Right atrium auricular region (tissue), 2 donors: ENCODE measurements around the gene MSRB3. TPM values are rescaled to one million over a fixed set of nuclear protein-coding genes. Genes with fewer than 3 reads are reported as not detected.

Source experiments
- DNase-seq: peaks from one replicate; pipeline ENCODE4 v3.0.0-alpha.2; 2019; ENCODE audit warnings: low spot score
- H3K27ac ChIP-seq, 2 donors: fragments of 200-600 bp; sonication (generic); 1 replicate in 1 of 2; 2 replicates in 1 of 2; pipeline ENCODE4 v1.5.1; 2016 to 2019
- H3K27me3 ChIP-seq, 2 donors: fragments of 200-600 bp; sonication (generic); one replicate each; pipeline versions ENCODE4 v1.5.1 to v1.6.0; 2017 to 2019
- H3K36me3 ChIP-seq: fragments of 200-600 bp; sonication (generic); one replicate; pipeline ENCODE4 v1.5.1; 2016
- H3K4me1 ChIP-seq, 2 donors: fragments of 200-600 bp; sonication (generic); one replicate each; pipeline versions ENCODE4 v1.5.1 to v1.6.0; 2017 to 2019
- H3K4me3 ChIP-seq, 2 donors: fragments of 200-600 bp; sonication (generic); 1 replicate in 1 of 2; 2 replicates in 1 of 2; pipeline ENCODE4 v1.5.1; 2017 to 2019; ENCODE audit warnings: mild to moderate bottlenecking in 1 of 2, moderate library complexity in 1 of 2
- H3K9me3 ChIP-seq, 2 donors: fragments of 200-600 bp; sonication (generic); one replicate each; pipeline ENCODE4 v1.5.1; 2019
- total RNA-seq, 2 donors: library from RNA; depleted of rRNA; stranded (reverse); fragments of >200 nt; gene quantifications; one replicate each; pipeline ENCODE4 v1.1.0, GENCODE V29; 2016
- TF ChIP-seq, protein P1 (sequence below), 2 donors: fragments of 200-600 bp; sonication (generic); IDR thresholded peaks; one replicate each; pipeline ENCODE4 v1.5.1; 2019; ENCODE audit warnings: antibody characterized with exemption in 2 of 2

MSRB3 gene
- total RNA-seq, 2 donors from 2014 or later: 98.3 to 108 TPM

DNA sequence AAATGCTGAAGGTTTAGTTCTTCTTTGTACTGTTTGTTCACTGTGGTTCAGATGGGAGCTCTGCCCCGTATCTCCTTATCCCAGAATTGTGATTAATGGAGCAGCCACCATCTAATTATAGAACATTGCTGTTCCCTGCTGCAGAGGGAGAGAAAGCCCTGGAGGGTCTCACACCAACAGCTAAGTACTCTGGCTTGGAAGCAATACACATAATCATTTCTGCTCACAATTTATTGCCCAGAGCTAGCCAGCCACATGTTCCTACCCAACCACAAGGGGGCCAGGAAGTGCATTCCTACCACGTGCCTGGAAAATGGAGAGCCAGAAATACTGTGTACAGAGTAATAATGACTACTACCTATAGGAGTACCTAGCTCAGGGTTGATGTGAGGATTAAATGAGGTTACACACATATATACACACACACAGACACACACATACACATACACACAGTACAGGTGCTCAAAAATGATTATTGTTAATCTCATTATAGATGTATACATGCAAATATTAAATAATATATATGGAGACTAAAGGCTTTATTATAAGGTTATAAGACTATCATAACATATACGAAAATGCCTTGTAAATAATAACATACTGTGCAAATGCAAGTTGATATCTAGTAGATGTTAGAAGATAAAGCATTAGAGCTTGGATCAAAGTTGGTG is 22.3 kb downstream of the MSRB3 start:
- Histone ChIP-seq H3K36me3 (no peaks in the 10 kb centered on the region), H3K27ac (peak overlapping the region; percentile 49 to 67), H3K4me3 (no peak overlapping the region), H3K4me1 (peaks cover 0 to 46% of the 10 kb centered on the region in 2 donors), H3K27me3 (no peaks in the 10 kb centered on the region), H3K9me3 (no peaks in the 10 kb centered on the region)
- no peak for DNase-seq
- TF ChIP-seq, protein P1, sequence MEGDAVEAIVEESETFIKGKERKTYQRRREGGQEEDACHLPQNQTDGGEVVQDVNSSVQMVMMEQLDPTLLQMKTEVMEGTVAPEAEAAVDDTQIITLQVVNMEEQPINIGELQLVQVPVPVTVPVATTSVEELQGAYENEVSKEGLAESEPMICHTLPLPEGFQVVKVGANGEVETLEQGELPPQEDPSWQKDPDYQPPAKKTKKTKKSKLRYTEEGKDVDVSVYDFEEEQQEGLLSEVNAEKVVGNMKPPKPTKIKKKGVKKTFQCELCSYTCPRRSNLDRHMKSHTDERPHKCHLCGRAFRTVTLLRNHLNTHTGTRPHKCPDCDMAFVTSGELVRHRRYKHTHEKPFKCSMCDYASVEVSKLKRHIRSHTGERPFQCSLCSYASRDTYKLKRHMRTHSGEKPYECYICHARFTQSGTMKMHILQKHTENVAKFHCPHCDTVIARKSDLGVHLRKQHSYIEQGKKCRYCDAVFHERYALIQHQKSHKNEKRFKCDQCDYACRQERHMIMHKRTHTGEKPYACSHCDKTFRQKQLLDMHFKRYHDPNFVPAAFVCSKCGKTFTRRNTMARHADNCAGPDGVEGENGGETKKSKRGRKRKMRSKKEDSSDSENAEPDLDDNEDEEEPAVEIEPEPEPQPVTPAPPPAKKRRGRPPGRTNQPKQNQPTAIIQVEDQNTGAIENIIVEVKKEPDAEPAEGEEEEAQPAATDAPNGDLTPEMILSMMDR (IDR thresholded peaks at IDR 0.05): peak in 1 of 2 donors; percentile 49

- Histone ChIP-seq H3K27ac (no peak overlapping the region), H3K9me3 (no peaks in the 10 kb centered on the region), H3K27me3 (no peaks in the 10 kb centered on the region), H3K36me3 (no peaks in the 10 kb centered on the region), H3K4me3 (no peak overlapping the region), H3K4me1 (peaks cover 0 to 60% of the 10 kb centered on the region in 2 donors)
- DNase-seq: no peak
- TF ChIP-seq, protein P1 (IDR thresholded peaks at IDR 0.05): no peak
Measured at GRCh38 chr12:65302891-65303290, 24.4 kb downstream of the MSRB3 start.

DNA sequence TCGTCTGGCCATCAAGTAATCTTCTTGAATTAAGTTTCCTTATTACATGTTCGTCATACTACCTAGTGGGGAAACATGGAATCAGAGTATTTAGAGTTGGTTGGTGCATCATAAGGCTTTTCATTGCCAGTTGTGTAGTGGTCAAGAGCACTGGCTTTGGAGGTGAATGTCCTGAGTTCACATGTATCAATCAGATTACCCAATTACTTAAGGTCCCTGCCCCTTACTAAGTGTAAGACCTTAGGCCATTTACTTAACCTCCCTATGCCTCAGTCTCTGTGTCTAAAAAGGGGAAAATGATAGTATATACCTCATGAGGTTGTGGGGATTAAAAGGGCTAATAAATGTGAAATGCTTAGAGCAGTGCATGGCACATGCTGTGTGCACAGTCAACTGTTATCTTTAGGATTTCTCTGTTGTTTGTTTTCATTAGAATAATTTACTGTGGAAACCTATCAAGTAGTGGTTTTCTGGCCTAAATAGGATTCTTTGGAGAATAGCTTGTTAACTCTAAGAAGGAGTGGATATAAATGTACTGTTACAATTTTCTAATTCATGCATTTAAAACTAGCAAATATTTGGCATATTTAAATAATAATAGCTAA is 27.0 kb downstream of the MSRB3 start:
- Histone ChIP-seq H3K4me1 (peaks cover 0 to 54% of the 10 kb centered on the region in 2 donors), H3K9me3 (no peaks in the 10 kb centered on the region), H3K27me3 (no peaks in the 10 kb centered on the region), H3K4me3 (no peak overlapping the region), H3K27ac (no peak overlapping the region), H3K36me3 (peaks cover 8% of the 10 kb centered on the region)
- DNase-seq: no peak
- TF ChIP-seq, protein P1 (IDR thresholded peaks at IDR 0.05): no peak

- TF ChIP-seq, protein P1 (IDR thresholded peaks at IDR 0.05): peak; percentile 28 to 60
- Histone ChIP-seq H3K4me1 (peaks cover 0 to 48% of the 10 kb centered on the region in 2 donors), H3K27me3 (no peaks in the 10 kb centered on the region), H3K27ac (peak overlapping the region in 1 of 2 donors; percentile 11), H3K36me3 (peaks cover 8% of the 10 kb centered on the region), H3K9me3 (no peaks in the 10 kb centered on the region), H3K4me3 (no peak overlapping the region)
- no peak for DNase-seq
Measured at GRCh38 chr12:65306366-65307168, 28.1 kb downstream of the MSRB3 start.

- DNase-seq: no peak
- Histone ChIP-seq H3K27ac (peak overlapping the region in 1 of 2 donors; percentile 11), H3K4me3 (no peak overlapping the region), H3K4me1 (peaks cover 0 to 45% of the 10 kb centered on the region in 2 donors), H3K27me3 (no peaks in the 10 kb centered on the region), H3K36me3 (peaks cover 8% of the 10 kb centered on the region), H3K9me3 (no peaks in the 10 kb centered on the region)
- TF ChIP-seq, protein P1 (IDR thresholded peaks at IDR 0.05): no peak
Measured at GRCh38 chr12:65307169-65307501, 28.7 kb downstream of the MSRB3 start.
